RPMI8226 (cell line): ENCODE results near the gene CENPN.

Experiments used
- DNase-seq: peaks from one replicate; pipeline ENCODE4 v3.0.0-alpha.2; 2015

Gene CENPN

GRCh38 chr16:81006813-81007695, at the start of gene CENPN, which contains the start of gene CMC2:
TSS of gene CENPN (plus strand) at chr16:81007214. CDS start at chr16:81011940, 4,726 bp downstream.
TSS of gene CMC2 (minus strand) at chr16:81006885. CDS start at chr16:80997394, 9,491 bp downstream.
- DNase-seq: peak; percentile 94

GRCh38 chr16:80958284-80958683, 48.7 kb upstream of the CENPN start:
- DNase-seq: no peak

- no peak for DNase-seq
Measured at GRCh38 chr16:80962879-80963278, 44.1 kb upstream of the CENPN start.

GRCh38 chr16:80964351-80964750, 42.7 kb upstream of the CENPN start:
- no peak for DNase-seq

GRCh38 chr16:80966617-80967016, 40.4 kb upstream of the CENPN start:
- DNase-seq: no peak

GRCh38 chr16:80968386-80969113, 38.5 kb upstream of the CENPN start:
- no peak for DNase-seq

- no peak for DNase-seq
Measured at GRCh38 chr16:80969114-80969484, 37.9 kb upstream of the CENPN start.

- DNase-seq: no peak
Measured at GRCh38 chr16:80971819-80972218, 35.2 kb upstream of the CENPN start.

- DNase-seq: no peak
Measured at GRCh38 chr16:80972611-80973010, 34.4 kb upstream of the CENPN start.

- no peak for DNase-seq
Measured at GRCh38 chr16:80973991-80974390, 33.0 kb upstream of the CENPN start.

GRCh38 chr16:80974649-80975376, 32.2 kb upstream of the CENPN start:
- no peak for DNase-seq

GRCh38 chr16:80976946-80977345, 30.1 kb upstream of the CENPN start:
- no peak for DNase-seq

GRCh38 chr16:80981103-80981502, 25.9 kb upstream of the CENPN start:
- no peak for DNase-seq

GRCh38 chr16:80982646-80983045, 24.4 kb upstream of the CENPN start:
- DNase-seq: no peak

GRCh38 chr16:80984124-80984892, 22.7 kb upstream of the CENPN start:
- no peak for DNase-seq

- DNase-seq: no peak
Measured at GRCh38 chr16:80985611-80986010, 21.4 kb upstream of the CENPN start.

- DNase-seq: no peak
Measured at GRCh38 chr16:80986557-80986956, 20.5 kb upstream of the CENPN start.

GRCh38 chr16:80988756-80989155, 18.3 kb upstream of the CENPN start:
- no peak for DNase-seq

- no peak for DNase-seq
Measured at GRCh38 chr16:80989801-80990200, 17.2 kb upstream of the CENPN start.

GRCh38 chr16:80990577-80990976, 16.4 kb upstream of the CENPN start:
- DNase-seq: no peak

- no peak for DNase-seq
Measured at GRCh38 chr16:80990978-80991377, 16.0 kb upstream of the CENPN start.

- no peak for DNase-seq
Measured at GRCh38 chr16:80991792-80992430, 15.1 kb upstream of the CENPN start.
